Lower leg skin (tissue), 4 donors: ENCODE data around the gene TMEM181. TPM values are rescaled to one million over a fixed set of nuclear protein-coding genes. Genes with fewer than 3 reads are reported as not detected.
"Not testable (repeated sequence)": the region's sequence is repeated elsewhere in the genome, so short reads cannot be mapped to it uniquely, and the experiment has no call there.

ENCODE experiments used
- DNase-seq, 2 donors: peaks; one replicate each; pipeline ENCODE4 v3.0.0-alpha.2; 2019; ENCODE audit warnings: low spot score in 2 of 2
- H3K4me3 ChIP-seq: fragments of 200-600 bp; sonication (generic); 2 replicates; pipeline ENCODE4 v1.5.1; 2017; ENCODE audit warnings: mild to moderate bottlenecking, low read depth; ENCODE audit not compliant: poor library complexity, severe bottlenecking
- CTCF ChIP-seq, 3 donors: fragments of 450-650 bp; IDR thresholded peaks; one replicate each; pipeline ENCODE4 v1.5.1; 2016; ENCODE audit warnings: antibody characterized with exemption in 3 of 3, mild to moderate bottlenecking in 3 of 3, moderate library complexity in 2 of 3
- POLR2A ChIP-seq, 2 donors: fragments of 450-650 bp; IDR thresholded peaks; one replicate each; pipeline ENCODE4 v1.6.1; 2016 to 2017; ENCODE audit warnings: antibody characterized with exemption in 2 of 2, mild to moderate bottlenecking in 1 of 2, moderate library complexity in 1 of 2
- WGBS, 2 donors: methylation state at CpG; one replicate each; pipeline ENCODE4 v1.1.5; 2018; 5-methylcytosine and 5-hydroxymethylcytosine counted together
- intact Hi-C: fragments of 100-400 bp; cut with DNase I; formaldehyde crosslinking; loops from one replicate; pipeline ENCODE4 v1.15.0; 2023; ENCODE audit warnings: low total_unique reads
- total RNA-seq, 4 donors: library from RNA; depleted of rRNA; stranded (reverse); fragments of >200 nt; gene quantifications; one replicate each; pipeline ENCODE4 v1.1.0, GENCODE V29; 2016

TMEM181 gene
- total RNA-seq, 4 donors from 2014 or later = 12.8 to 20.8 (median 17.2) TPM

- H3K4me3 ChIP-seq = no peak overlapping the region
- intact Hi-C loops = loop anchor here (1.0 kb wide), 1 partner anchor 11 kb away; no protein-coding TSS in a partner anchor
- no peak for TF ChIP-seq CTCF (IDR thresholded peaks at IDR 0.05)
- no peak for TF ChIP-seq POLR2A (IDR thresholded peaks at IDR 0.05)
- 90 to 94% methylated on average over 11 of the region's 11 CpGs for whole genome bisulfite sequencing, 2 donors
- DNase-seq = no peak
These were observed 37.3 kb upstream of the TMEM181 start for GRCh38 chr6:158522616-158523015.

- intact Hi-C loops = no loop called here
- 86 to 94% methylated on average over 14 to 15 of the region's 15 CpGs for WGBS, 2 donors
- no peak for DNase-seq
These were observed 35.6 kb upstream of the TMEM181 start for GRCh38 chr6:158524311-158524710.

GRCh38 chr6:158527858-158528257 is 32.0 kb upstream of the TMEM181 start:
- intact Hi-C loops, DNase-seq, H3K4me3 ChIP-seq: not testable (repeated sequence)
- WGBS, 2 donors = 71 to 94% methylated on average over 1 of the region's 1 CpG

More at GRCh38 chr6:158524311-158524710, 35.6 kb upstream of the TMEM181 start:
- TF ChIP-seq CTCF (IDR thresholded peaks at IDR 0.05) = no peak
- no peak for TF ChIP-seq POLR2A (IDR thresholded peaks at IDR 0.05)
- no peak overlapping the region for H3K4me3 ChIP-seq

GRCh38 chr6:158528826-158529225 is 31.1 kb upstream of the TMEM181 start:
- TF ChIP-seq CTCF (IDR thresholded peaks at IDR 0.05) (no peak), POLR2A (IDR thresholded peaks at IDR 0.05) (no peak)
- WGBS, 2 donors = 79 to 83% methylated on average over 6 of the region's 6 CpGs
- DNase-seq = no peak
- no peak overlapping the region for H3K4me3 ChIP-seq
- intact Hi-C loops = no loop called here

- intact Hi-C loops = no loop called here
- no peak for TF ChIP-seq CTCF (IDR thresholded peaks at IDR 0.05)
- no peak for TF ChIP-seq POLR2A (IDR thresholded peaks at IDR 0.05)
- WGBS, 2 donors = 76 to 77% methylated on average over 8 of the region's 8 CpGs
- no peak for DNase-seq
- no peak overlapping the region for H3K4me3 ChIP-seq
These were observed 30.3 kb upstream of the TMEM181 start for GRCh38 chr6:158529629-158530028.

GRCh38 chr6:158531566-158531965 is 28.3 kb upstream of the TMEM181 start:
- no peak for DNase-seq
- H3K4me3 ChIP-seq = no peak overlapping the region
- TF ChIP-seq CTCF (IDR thresholded peaks at IDR 0.05) (no peak), POLR2A (IDR thresholded peaks at IDR 0.05) (no peak)
- intact Hi-C loops = no loop called here
- WGBS, 2 donors = 79 to 80% methylated on average over 4 of the region's 4 CpGs
